Esophagus muscularis mucosa (tissue), 4 donors: ENCODE measurements around the gene CEMIP2.

Source experiments
- CTCF ChIP-seq, 3 experiments: fragments of 200-600 bp in 2 of 3; fragments of 450-650 bp in 1 of 3; sonication (generic) in 2 of 3; IDR thresholded peaks; one replicate each; pipeline ENCODE4 v1.5.1; 2017 to 2019; ENCODE audit warnings: antibody characterized with exemption in 3 of 3, mild to moderate bottlenecking in 2 of 3, moderate library complexity in 1 of 3
- EP300 ChIP-seq: sonication (generic); formaldehyde crosslinking; IDR thresholded peaks from one replicate; pipeline ENCODE4 v1.6.1; 2017; ENCODE audit warnings: antibody characterized with exemption
- POLR2A ChIP-seq: fragments of 450-650 bp; IDR thresholded peaks from one replicate; pipeline ENCODE4 v1.6.1; 2017; ENCODE audit warnings: antibody characterized with exemption, moderate library complexity, mild to moderate bottlenecking, low read depth
- POLR2AphosphoS5 ChIP-seq, 2 donors: sonication (generic); formaldehyde crosslinking; IDR thresholded peaks; one replicate each; pipeline ENCODE4 v1.6.1; 2017; ENCODE audit warnings: antibody characterized with exemption in 2 of 2

- no peak for TF ChIP-seq POLR2AphosphoS5 (IDR thresholded peaks at IDR 0.05)
- no peak for TF ChIP-seq CTCF (IDR thresholded peaks at IDR 0.05)
- no peak for TF ChIP-seq POLR2A
- no peak for TF ChIP-seq EP300
Measured at GRCh38 chr9:71797266-71797665, 29.0 kb upstream of the CEMIP2 start.
